Gastroesophageal sphincter (tissue), 3 donors: ENCODE data around the gene BCLAF1.

Experiments
- CTCF ChIP-seq, 4 experiments: fragments of 200-600 bp in 2 of 4; fragments of 450-650 bp in 2 of 4; sonication (generic) in 1 of 4; IDR thresholded peaks; one replicate each; pipeline ENCODE4 v1.5.1; 2017 to 2019; ENCODE audit warnings: antibody characterized with exemption in 4 of 4, mild to moderate bottlenecking in 2 of 4, moderate library complexity in 2 of 4
- POLR2A ChIP-seq, 2 donors: fragments of 450-650 bp; IDR thresholded peaks; one replicate each; pipeline ENCODE4 v1.6.1; 2017; ENCODE audit warnings: antibody characterized with exemption in 2 of 2, mild to moderate bottlenecking in 2 of 2, moderate library complexity in 1 of 2

GRCh38 chr6:136326038-136326553 is 36.5 kb upstream of the BCLAF1 start:
- TF ChIP-seq CTCF (IDR thresholded peaks at IDR 0.05) (no peak), POLR2A (IDR thresholded peaks at IDR 0.05) (no peak)
